ENCODE results near the gene ZNF668.

Gene ZNF668

DNA sequence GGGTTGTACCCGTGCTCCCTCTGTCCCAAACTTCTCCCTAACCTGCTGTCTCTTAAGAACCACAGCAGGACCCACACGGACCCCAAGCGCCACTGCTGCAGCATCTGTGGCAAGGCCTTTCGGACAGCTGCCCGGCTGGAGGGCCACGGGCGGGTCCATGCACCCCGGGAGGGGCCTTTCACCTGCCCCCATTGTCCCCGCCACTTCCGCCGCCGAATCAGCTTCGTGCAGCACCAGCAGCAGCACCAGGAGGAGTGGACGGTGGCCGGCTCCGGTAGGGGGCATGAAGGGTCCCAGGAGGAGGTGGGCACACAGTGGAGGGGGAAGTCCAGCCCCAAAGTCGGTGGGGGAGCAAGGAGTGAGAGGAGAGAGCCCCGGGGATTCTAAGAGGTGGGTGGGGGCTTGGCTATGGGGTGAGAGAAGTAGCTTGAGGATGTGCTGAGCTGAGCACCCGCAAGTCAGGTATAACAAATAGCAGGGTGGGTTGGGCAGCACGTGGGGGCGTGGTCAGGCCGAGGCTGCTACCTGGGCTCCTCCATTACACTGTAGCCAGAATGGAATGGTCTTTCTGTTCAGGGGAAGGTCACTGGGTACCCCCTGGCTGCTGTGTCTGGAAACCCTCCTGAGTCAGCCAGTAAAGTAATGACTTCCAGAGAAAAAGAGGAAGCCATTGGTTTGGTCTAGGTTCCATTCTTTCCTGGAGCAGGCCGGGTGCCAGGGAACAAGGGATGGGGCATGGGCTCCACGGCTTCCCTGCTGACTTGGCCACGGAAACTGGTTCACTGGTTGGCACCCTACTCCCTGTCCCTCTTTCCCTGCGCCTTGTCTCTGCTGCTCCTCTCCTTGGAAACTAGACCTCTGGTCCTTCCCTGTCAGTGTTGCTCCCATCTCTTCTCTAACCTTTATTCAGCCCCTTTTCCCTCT, 7.7 kb upstream of the ZNF668 start:
- no peak for DNase-seq (ENCODE audit: low read depth in 2 of 2)

- no peak for DNase-seq (ENCODE audit: low read depth in 2 of 2)
Measured at GRCh38 chr16:31080756-31081419, 6.8 kb upstream of the ZNF668 start.

- DNase-seq (ENCODE audit: low read depth in 2 of 2): no peak
Measured at GRCh38 chr16:31080035-31080629, 6.1 kb upstream of the ZNF668 start.

DNA sequence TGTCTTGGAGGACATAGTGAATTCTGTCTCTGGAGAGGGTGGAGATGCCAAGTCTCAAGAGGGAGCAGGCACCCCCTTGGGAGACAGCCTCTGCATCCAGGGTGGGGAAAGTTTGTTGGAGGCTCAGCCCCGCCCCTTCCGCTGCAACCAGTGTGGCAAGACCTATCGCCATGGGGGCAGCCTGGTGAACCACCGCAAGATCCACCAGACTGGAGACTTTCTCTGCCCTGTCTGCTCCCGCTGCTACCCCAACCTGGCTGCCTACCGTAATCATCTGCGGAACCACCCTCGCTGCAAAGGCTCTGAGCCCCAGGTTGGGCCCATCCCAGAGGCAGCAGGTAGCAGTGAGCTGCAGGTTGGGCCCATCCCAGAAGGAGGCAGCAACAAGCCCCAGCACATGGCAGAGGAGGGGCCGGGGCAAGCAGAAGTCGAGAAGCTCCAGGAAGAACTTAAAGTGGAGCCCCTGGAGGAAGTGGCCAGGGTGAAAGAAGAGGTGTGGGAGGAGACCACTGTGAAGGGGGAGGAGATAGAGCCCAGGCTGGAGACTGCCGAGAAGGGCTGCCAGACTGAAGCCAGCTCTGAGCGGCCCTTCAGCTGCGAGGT, 5.4 kb upstream of the ZNF668 start:
- DNase-seq (ENCODE audit: low read depth in 2 of 2): no peak

- no peak for DNase-seq (ENCODE audit: low read depth in 2 of 2)
Measured at GRCh38 chr16:31078597-31079341, 4.7 kb upstream of the ZNF668 start.

- no peak for DNase-seq (ENCODE audit: low read depth in 2 of 2)
Measured at GRCh38 chr16:31077592-31078396, 3.8 kb upstream of the ZNF668 start.

- no peak for DNase-seq (ENCODE audit: low read depth in 2 of 2)
Measured at GRCh38 chr16:31077024-31077423, 3.0 kb upstream of the ZNF668 start.

- DNase-seq (ENCODE audit: low read depth in 2 of 2): no peak
Measured at GRCh38 chr16:31076319-31076718, 2.3 kb upstream of the ZNF668 start.

DNA sequence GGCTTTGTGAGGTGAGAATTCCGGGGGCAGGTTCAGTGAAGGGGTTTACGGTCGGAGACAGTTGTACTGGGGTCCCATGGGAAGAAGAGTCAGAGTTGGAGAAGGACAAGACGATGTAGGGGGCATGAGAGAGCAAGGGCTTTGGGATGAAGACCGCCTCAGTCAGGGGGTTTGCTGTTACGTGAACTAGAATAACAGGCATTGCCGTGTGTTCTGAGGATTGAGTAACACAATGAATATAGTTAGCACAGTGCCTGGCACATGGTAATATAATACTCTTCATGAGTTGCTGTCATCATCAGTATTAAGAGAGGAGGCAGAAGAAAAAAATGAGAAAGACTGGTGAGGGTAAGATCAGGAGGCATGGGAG, 759 bp upstream of the ZNF668 start:
- no peak for DNase-seq (ENCODE audit: low read depth in 2 of 2)

DNA sequence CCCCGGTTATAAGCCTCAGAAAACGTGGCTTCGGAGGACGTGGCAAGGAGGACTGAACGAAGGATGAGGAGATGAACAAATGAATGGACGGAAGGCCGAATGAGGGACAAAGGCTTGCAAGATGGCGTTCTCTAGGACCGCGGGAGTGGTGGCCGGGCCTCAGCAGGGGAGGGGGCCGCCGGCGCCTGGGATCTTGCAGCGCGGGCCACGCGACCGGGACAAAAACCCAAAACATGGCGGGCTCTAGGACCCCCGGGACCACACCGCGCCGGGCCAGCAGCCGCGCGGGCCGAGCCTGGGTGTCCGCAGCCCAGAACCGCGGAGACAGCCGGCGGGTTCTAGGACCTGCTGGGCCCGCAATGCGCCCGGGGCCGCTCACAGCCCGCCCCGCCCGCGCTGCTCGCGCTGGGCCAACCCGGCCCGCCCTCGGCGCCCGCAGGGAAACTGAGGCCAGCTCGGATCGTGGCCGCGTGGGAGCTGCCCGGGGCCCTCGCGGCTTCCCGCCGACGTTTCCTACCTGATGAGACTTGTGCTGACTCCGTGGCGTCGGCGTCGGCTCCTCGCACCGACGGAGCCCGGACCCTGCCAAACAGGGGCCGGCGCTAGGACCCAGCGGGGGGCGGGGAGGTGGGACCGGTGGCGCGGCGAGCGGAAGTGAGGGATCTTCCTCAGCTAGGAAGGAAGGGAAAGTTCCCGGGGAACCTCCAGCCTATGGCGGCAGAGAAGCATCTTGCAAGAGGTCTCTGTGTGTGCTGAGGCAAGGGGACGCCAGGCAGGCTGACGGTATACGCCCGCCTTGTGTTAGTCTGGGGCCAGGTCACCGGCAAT, 684 bp downstream of the ZNF668 start:
- DNase-seq (ENCODE audit: low read depth in 2 of 2): peak; percentile 79 to 84

GRCh38 chr16:31072540-31073141, 1.4 kb downstream of the ZNF668 start:
- no peak for DNase-seq (ENCODE audit: low read depth in 2 of 2)

- DNase-seq (ENCODE audit: low read depth in 2 of 2): no peak
Measured at GRCh38 chr16:31071861-31072260, 2.2 kb downstream of the ZNF668 start.

DNA sequence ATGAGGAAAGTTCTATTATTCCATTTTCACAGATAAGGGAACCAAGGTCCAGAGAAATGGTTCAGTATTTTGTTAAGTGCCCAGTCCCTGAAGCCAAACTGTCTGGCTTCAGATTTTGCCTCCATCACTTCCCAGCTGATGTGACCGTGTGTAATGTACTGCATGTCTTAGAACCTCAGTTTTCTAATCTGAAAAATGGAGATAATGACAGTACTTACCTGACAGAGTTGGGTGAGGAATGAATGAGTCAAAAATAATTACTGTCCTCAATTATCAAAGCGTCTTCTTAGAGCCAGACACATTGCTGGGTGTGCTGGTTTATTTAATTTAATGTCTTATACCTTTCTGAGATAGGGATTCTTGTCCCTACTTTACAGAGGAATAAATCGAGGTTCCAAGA, 6.7 kb downstream of the ZNF668 start:
- DNase-seq (ENCODE audit: low read depth in 2 of 2): no peak

- no peak for DNase-seq (ENCODE audit: low read depth in 2 of 2)
Measured at GRCh38 chr16:31064882-31065461, 9.1 kb downstream of the ZNF668 start.

DNA sequence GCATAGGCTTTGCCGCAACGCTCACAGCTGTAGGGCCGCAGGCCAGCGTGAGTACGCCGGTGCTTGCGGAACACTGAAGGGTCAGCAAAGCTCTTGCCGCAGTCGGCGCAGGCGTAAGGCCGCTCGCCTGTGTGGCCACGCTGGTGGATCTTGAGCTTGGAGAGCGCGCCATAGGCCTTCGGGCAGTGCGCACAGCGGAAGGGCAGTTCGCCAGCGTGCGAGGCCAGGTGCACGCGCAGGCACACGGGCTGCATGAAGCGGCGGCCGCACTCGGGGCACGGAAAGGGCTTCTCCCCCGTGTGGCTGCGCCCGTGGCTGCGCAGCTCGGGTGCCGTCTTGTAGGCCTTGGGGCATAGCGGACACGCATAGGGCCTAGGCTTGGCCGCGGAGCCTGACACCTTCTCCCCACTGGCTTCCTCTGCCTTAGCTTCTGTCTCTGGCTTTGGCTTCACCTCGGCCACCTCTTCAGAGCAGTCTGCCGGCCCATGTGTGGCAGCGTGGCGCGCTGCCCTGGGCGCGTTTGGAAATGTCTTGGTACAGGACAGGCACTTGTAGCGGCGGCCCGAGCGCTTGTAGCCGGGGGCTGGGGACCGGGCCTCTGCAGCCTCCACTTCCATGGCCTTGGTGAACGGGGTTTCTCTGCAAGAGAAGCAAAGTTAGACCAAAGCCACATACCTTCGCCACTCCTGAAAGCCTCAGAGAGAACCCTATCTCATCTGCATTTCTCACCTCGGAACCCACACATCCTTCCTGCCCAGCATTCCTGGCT, 10.0 kb downstream of the ZNF668 start:
- DNase-seq (ENCODE audit: low read depth in 2 of 2): no peak

DNA sequence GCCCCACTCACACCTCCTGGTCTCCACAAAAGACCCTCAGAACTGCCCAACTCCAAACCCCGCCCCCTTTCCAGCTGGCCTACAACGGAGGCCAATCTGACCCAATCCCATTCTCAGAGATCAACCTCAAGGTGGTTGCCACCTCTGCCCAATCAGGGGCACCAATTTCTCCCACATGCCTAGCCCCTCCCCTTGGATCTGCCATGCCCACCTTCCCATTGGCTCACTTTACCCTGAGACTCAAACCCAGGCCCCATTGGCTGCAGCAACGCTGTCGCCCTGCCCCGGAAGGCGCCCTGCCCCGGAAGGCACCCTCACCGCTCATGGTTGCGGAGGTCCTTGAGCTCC, 10.6 kb downstream of the ZNF668 start:
- no peak for DNase-seq (ENCODE audit: low read depth in 2 of 2)

GRCh38 chr16:31061813-31062440, 12.1 kb downstream of the ZNF668 start:
- DNase-seq (ENCODE audit: low read depth in 2 of 2): no peak
